Esophagus squamous epithelium (tissue), 5 donors: Measurements from ENCODE around the gene GID8. TPM values are rescaled to one million over a fixed set of nuclear protein-coding genes. Genes with fewer than 3 reads are reported as not detected.

ENCODE experiments used
- DNase-seq: peaks from one replicate; lab custom pipeline; 2025; lab: John Stamatoyannopoulos, UW
- H3K27ac ChIP-seq, 4 donors: fragments of 200-600 bp; sonication (generic); one replicate each; pipeline ENCODE4 v1.5.1; 2016 to 2019; ENCODE audit warnings: mild to moderate bottlenecking in 1 of 4
- H3K27me3 ChIP-seq, 4 donors: fragments of 200-600 bp; sonication (generic); 1 replicate in 3 of 4; 2 replicates in 1 of 4; pipeline versions ENCODE4 v1.5.1 to v1.6.0; 2017 to 2021; ENCODE audit warnings: antibody characterized with exemption in 1 of 4
- H3K36me3 ChIP-seq, 3 donors: fragments of 200-600 bp; sonication (generic); one replicate each; pipeline ENCODE4 v1.5.1; 2016 to 2019
- H3K4me1 ChIP-seq, 3 donors: fragments of 200-600 bp; sonication (generic); one replicate each; pipeline ENCODE4 v1.5.1; 2017 to 2019
- H3K4me3 ChIP-seq, 4 donors: fragments of 200-600 bp; sonication (generic); 1 replicate in 3 of 4; 2 replicates in 1 of 4; pipeline ENCODE4 v1.5.1; 2016 to 2019; ENCODE audit warnings: mild to moderate bottlenecking in 2 of 4, moderate library complexity in 1 of 4
- H3K9me3 ChIP-seq, 3 donors: fragments of 200-600 bp; sonication (generic); one replicate each; pipeline ENCODE4 v1.5.1; 2016 to 2019
- CTCF ChIP-seq, 6 experiments: fragments of 450-650 bp in 4 of 6; fragments of 200-600 bp in 2 of 6; sonication (generic) in 2 of 6; IDR thresholded peaks; one replicate each; pipeline ENCODE4 v1.5.1; 2016 to 2019; ENCODE audit warnings: antibody characterized with exemption in 6 of 6, mild to moderate bottlenecking in 4 of 6, moderate library complexity in 4 of 6
- POLR2A ChIP-seq, 4 donors: fragments of 450-650 bp; IDR thresholded peaks; one replicate each; pipeline ENCODE4 v1.6.1; 2017; ENCODE audit warnings: antibody characterized with exemption in 4 of 4, mild to moderate bottlenecking in 4 of 4, moderate library complexity in 3 of 4
- WGBS, 2 donors: methylation state at CpG; one replicate each; pipeline ENCODE4 v1.1.5; 2018; 5-methylcytosine and 5-hydroxymethylcytosine counted together
- intact Hi-C: fragments of 100-400 bp; cut with DNase I; formaldehyde crosslinking; loops from one replicate; pipeline ENCODE4 v1.15.0; 2022
- total RNA-seq, 4 donors: library from RNA; depleted of rRNA; stranded (reverse); fragments of >200 nt; gene quantifications; one replicate each; pipeline ENCODE4 v1.1.0, GENCODE V29; 2016
- donor health status: DM: yes; HTN: yes; CAD: no.

Gene GID8
- total RNA-seq, 4 donors from 2014 or later, result 41.0 to 51.2 (median 44.1) TPM

DNA sequence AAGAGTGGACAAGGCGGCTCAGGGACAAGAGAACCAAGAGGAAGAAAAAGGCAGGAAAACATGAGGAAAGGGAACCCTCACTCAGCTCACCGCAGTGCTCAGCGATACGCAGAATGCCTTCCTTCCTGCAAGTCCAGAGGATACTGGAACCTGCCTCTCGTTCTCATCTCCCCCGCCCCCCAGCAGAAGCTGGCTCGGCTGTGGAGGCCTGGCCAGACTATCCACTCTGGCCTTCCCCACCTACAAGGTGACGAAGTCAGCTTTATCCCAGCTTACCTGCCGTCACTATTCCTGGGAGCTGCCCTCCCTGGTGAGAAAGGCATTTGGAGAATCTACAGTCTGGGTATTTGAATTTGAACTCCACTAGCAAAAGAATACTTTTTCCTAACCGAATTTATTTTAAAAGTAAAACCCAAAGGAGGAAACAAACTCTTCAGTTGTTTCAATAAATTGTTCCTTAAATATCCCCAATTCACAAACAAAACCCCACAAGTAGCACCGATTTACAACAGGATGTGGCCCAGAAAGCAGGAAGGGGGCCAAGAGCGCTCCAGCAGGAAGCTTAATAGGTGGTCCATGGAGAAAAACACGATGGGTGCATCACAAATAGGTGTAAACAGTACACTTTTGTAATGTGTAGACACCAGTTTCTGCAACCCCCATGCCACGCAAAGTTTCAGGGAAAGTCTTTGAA is 9.6 kb upstream of the GID8 start:
- H3K4me1 ChIP-seq, result peaks cover 39 to 76% (median 47%) of the 10 kb centered on the region in 3 donors
- H3K27ac ChIP-seq, result peak overlapping the region; percentile 76 to 98 (median 92)
- no peak for TF ChIP-seq POLR2A (IDR thresholded peaks at IDR 0.05)
- no peak for TF ChIP-seq CTCF (IDR thresholded peaks at IDR 0.05)
- no peaks in the 10 kb centered on the region for H3K9me3 ChIP-seq
- WGBS, 2 donors, result 34 to 42% methylated on average over 13 to 14 of the region's 14 CpGs
- no peak for DNase-seq
- peak overlapping the region; percentile 34 to 74 (median 58) for H3K4me3 ChIP-seq
- intact Hi-C loops, result no loop called here
- H3K36me3 ChIP-seq, result peaks cover 0 to 13% (median 0%) of the 10 kb centered on the region in 3 donors
- H3K27me3 ChIP-seq, result no peaks in the 10 kb centered on the region

- intact Hi-C loops, result no loop called here
- Histone ChIP-seq H3K27ac (peak overlapping the region; percentile 76 to 98 (median 92)), H3K27me3 (no peaks in the 10 kb centered on the region), H3K4me1 (peaks cover 32 to 76% (median 42%) of the 10 kb centered on the region in 3 donors), H3K9me3 (no peaks in the 10 kb centered on the region), H3K4me3 (peak overlapping the region; percentile 34 to 74 (median 58)), H3K36me3 (peaks cover 0 to 20% (median 0%) of the 10 kb centered on the region in 3 donors)
- DNase-seq, result no peak
- 0 to 11% methylated on average over 10 to 18 of the region's 44 CpGs for WGBS, 2 donors
- peak in 1 of 4 donors; percentile 19 for TF ChIP-seq POLR2A (IDR thresholded peaks at IDR 0.05)
- no peak for TF ChIP-seq CTCF (IDR thresholded peaks at IDR 0.05)
Observed at GRCh38 chr20:62929051-62929538, 8.9 kb upstream of the GID8 start.

GRCh38 chr20:62931464-62931863 is 6.5 kb upstream of the GID8 start:
- Histone ChIP-seq H3K4me1 (peaks cover 35 to 87% (median 46%) of the 10 kb centered on the region in 3 donors), H3K27ac (no peak overlapping the region), H3K36me3 (peaks cover 0 to 34% (median 0%) of the 10 kb centered on the region in 3 donors), H3K27me3 (no peaks in the 10 kb centered on the region), H3K4me3 (no peak overlapping the region), H3K9me3 (no peaks in the 10 kb centered on the region)
- intact Hi-C loops, result no loop called here
- no peak for DNase-seq
- WGBS, 2 donors, result 77 to 86% methylated on average over 9 of the region's 9 CpGs
- no peak for TF ChIP-seq CTCF (IDR thresholded peaks at IDR 0.05)
- TF ChIP-seq POLR2A (IDR thresholded peaks at IDR 0.05), result no peak

DNA sequence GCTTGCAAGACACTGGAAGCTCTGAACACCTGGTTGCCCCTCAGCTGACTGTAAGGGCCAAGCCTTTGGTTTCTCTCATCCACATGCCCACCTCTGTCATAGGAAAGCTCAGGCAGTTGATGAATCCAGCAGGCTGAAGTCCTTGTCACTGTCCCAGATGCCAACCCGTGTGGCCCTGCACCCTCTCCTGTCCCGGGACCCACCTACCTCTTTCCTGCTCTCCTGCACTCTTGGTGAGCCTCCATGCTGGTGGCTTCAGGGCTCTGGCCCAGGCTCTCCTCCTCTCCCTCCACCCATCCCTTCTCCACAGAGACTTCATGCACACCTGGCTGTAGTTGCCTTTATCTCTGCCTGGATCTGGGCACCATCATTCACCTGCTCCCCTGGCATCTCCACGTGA is 4.0 kb upstream of the GID8 start:
- TF ChIP-seq CTCF (IDR thresholded peaks at IDR 0.05) (no peak), POLR2A (IDR thresholded peaks at IDR 0.05) (no peak)
- intact Hi-C loops, result no loop called here
- no peak overlapping the region for H3K4me3 ChIP-seq
- H3K36me3 ChIP-seq, result peaks cover 0 to 34% (median 0%) of the 10 kb centered on the region in 3 donors
- no peaks in the 10 kb centered on the region for H3K27me3 ChIP-seq
- WGBS, 2 donors, result 68 to 76% methylated on average over 3 of the region's 3 CpGs
- H3K4me1 ChIP-seq, result peaks cover 20 to 73% (median 30%) of the 10 kb centered on the region in 3 donors
- no peak for DNase-seq
- no peaks in the 10 kb centered on the region for H3K9me3 ChIP-seq
- H3K27ac ChIP-seq, result no peak overlapping the region
